Ureter (tissue), 1 donor: ENCODE data around the gene ENDOV. TPM values are rescaled to one million over a fixed set of nuclear protein-coding genes. Genes with fewer than 3 reads are reported as not detected.

Source experiments
- DNase-seq: peaks from one replicate; pipeline ENCODE4 v3.0.0-alpha.2; 2020; ENCODE audit warnings: low spot score
- total RNA-seq: library from RNA; stranded (reverse); gene quantifications from one replicate; pipeline ENCODE4 v1.2.4, GENCODE V29; 2023
- donor health status: DM: yes; HTN: yes; CAD: no.

The ENDOV gene
- total RNA-seq, 1 donor from 2014 or later: 21.2 TPM

DNA sequence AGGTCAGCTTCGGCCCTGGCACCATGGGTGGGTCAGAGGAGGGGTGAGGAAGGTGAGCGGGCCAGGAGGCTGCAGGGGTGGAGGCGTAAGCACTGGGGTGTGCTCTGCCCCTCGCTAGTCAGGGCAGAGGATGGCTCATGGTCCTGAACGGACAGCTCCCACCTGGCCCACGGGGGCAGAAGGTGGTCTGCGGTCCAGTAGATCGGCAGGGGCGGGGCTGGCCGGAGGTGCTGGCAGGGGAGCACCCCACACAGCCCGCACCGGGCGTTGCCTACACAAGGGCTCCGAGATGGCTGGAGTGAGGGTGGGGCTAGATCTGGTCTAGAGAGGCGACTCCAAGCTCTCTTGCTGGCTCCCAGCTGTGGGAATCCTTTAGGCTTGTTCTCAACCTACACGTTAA is 53.3 kb downstream of the ENDOV start:
- no peak for DNase-seq

DNA sequence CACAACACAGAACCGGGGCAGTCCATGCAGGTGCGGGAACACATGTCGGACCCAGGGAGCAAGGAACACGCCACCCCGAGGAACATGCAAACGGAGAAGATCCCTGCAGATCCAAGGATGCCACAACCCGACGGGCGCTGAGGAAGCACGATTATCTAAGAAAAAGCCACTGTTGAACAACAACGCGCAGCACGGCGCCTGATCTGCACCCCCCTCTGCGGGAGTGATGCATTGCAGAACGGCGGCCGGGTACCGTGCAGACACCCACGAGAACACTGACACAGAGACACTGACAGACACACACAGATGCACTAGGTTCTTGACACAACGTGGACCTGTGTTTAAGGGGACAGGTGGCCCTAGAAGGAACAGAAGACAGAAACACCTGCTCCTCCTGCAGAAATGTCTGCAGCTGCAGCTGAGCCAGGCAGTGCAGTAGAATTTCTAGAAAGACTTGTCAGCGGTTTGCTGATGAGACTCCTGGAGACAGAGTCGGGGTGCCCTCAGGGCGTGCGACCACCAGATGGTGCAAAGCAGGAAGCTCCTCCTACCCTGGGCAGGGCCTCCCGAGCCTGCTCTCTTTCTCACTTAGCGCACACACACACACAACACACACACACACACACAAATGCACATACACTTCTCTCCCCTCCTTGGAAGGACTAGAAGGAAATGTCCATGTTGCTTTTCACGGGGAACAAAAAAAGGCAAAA is 54.0 kb downstream of the ENDOV start:
- no peak for DNase-seq

DNA sequence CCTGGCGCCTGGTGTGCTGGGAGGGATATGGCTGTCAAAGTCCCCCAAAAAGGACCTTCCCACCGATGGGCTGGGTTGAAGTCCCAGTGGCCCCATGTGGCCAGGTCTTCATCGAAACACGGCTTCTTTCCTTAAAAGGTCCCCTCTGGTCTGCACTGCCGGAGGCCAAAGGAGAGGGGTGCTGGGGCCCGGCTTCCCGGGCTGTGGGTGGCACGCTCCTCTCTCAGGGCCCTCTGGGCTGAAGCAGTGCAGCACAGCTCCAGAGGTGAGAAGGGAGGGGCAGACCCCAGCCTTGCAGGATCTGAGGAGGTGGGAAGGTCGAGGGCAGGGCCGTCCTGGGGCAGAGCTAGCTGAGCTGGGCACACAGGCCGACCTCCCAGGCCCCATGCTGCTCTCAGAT is 54.7 kb downstream of the ENDOV start:
- DNase-seq: no peak

DNA sequence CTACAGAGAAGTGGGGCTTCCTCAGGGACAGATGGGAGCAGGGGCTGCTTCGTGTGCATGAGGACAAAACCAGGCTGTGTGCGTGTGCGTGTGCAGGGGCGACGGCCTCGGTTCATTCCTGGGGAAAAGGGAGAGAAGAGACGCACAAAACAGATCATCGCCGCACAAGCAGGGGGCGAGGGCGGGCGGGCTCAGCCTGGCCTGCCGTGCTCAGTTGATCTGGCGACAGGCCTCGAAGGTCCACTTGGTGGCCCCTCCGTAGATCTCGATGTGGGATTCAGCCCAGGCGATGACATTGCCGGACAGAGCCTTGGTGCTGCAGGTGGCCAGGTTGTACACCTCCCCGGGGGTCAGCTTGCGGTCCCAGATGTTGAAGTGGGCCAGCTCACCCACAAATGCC is 55.6 kb downstream of the ENDOV start:
- no peak for DNase-seq

DNA sequence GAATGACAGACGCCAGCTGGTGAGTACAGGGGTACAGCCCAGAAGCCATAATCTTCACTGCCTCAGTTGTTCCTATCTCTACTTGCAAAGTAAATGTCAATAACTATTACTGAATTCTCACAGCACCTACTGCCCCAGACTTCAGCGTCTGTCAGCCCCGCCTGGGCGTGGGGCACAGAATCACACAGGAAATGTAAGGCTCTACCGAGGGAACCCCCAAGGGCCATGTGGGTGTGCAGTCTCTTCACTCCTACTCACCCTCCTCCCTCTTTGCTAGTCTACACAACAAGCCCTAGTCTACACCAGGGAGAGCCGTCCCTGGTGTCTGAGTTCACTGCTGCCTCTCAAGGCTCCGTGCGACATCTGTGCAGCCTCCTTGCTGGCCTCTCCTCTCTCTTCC is 57.0 kb downstream of the ENDOV start:
- no peak for DNase-seq

DNA sequence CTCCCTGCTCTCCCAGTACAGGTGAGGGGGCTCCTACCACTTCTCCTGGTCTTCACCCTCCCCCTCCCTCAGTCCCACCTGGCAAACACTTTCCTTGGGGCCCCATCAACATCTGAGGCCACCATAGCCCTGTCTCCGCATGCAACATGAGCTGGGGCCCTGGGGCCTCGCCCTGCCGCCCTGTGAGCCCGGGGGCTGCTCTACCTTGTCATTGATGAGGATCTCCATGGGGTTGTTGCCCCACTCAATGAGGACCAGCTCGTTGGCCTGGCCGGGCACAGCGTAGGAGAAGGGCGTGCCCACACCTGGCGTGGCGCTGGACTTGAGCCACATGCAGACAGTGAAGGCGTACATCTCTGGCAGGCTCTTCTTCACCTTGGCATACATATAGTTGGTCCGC is 58.0 kb downstream of the ENDOV start:
- DNase-seq: no peak

DNA sequence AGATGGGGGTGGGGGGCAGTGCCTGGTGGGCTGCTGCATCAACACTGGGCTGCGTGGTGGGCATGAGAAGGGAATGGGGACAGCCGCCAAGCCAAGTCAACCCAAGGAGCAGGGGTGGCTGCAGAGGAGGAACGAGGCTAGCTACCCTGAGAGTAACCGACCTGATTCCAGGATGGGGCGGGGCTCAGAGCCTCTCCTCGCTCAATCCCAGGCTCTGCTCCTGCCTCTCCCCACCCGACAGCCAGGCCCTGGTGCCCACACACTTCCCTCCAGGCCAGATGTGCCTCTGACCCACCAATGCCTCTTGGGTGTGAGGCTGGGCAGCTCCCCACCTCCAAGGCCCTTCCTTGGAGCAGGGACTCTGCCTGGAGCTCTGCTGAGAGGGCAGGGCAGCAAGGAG is 58.7 kb downstream of the ENDOV start:
- DNase-seq: no peak

DNA sequence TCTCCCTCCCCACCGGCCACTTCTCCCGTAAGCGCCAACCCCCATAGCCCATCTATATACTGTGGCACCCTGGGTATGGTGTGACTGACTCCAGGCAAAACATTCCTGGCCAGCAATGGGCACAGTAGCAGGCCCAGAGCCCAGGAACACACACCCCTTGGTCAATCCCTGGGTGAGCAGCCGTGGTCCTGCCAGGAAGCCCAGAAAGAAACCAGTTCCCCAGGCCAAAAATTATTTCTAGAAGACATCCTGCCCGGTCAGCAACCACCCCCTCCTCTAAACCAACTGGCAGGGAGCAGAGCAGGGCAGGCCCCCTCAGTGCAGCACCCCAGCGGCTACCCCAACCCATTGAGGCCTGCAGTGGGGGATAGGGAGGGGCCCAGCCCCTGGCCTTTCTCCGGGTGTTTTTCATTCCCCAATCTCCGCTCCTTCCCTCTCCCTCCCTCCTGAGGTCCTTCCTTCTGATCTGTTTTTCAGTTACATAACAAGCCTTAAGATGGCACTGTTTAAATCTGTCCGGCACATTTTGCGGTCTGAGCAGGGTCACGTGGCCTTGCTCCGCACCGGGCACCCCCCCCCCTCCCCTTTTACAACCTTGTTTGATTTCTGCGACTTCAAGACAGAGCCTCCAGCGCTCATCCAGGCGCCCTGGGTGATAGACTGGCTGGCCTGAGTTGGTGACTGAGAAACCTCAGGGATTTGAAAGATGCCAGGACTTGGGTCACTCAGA is 59.4 kb downstream of the ENDOV start:
- DNase-seq: no peak

DNA sequence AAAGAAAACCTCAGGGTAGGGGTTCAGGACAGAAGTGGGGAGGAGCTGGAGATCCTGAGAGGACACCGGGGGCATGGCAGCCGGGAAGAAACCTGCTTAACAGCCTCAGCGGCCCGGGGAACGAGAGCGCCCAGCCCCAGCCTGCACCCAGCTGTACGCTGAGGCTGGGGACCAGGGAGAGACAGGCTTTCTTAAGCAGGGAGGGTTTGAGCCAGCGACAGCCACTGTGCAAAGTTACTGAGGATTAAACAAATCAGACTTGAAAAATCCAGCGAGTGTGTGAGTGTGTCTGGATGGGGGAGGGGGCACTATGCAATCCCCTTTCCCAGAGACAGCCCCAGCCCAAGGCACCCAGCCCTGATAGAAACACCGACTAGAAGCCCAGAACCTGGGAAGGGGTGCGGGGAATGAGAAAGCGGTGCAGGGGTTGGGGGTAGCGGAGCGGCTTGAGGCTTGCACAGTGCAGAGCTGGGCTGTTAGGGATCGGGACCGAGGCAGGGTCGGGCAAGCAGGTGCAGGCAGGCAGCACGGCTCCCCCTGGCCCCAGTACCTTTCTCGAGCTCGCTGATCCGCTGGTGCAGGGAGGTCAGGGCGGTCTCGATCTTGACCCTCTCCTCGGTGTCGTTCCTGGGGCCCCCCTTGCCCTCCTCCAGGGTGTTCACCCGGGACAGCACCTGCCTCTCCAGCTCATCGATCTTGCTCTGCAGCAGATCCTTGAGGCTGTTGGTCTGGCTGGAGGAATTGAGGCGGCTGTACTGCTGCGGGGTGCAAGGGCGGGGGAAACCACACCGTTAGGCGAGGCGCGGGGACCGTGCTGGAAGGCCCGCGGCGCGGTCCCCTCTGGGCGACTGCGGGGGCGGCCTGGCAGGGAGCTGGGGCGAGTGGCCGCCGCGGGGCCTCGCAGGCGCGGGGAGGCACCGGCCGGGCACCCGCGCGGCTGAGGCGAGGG is 60.3 kb downstream of the ENDOV start:
- no peak for DNase-seq

DNA sequence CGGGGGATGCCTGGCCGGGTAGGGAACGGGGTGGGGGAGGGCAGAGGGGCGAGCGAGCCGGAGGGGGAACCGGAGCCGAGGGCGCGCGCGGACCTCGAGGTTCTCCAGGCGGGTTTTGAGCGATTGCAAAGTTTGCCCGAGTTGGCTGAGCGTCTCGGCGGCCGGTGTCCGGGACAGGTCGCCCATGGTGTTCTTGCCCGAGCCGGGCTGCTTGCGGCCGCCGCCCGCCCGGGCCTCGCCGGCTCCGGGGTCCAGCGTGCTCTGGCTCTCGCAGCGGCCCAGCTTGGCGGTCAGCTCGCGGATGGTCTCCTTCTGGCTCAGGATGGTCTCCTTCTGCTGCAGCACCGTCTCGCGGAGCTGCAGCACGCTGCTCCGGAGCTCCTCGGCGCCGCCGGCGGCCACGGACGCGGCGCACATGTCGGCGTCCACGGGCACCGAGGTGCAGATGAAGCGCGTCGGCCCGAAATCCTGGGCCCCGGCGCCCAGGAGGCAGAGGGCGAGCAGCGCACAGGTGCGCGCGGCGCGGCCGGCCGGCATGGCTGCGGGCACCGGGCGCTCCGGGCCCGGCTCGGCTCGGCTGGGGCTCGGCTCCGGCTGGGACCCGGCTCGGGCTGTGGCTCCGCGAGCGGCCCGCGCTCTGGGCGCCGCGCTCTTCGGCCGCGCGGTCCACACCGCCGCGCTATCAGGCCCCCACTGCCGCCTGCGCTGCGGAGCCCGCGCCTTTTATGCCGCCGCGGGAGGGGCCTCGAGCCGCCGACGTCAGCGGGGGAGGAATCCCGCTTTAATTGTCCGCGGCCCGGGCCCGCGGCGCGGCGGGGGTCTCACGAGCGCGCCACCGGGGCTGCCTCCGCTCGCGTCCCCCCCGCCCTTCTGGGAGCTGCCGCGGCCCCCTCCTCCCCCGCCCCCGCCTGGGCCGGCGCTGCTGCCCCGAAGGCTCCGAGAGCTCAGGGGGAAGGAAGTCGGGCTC is 61.2 kb downstream of the ENDOV start, which contains the start of gene NPTX1:
Gene NPTX1 (minus strand): TSS at position 698 of the 967 bp plus-strand sequence. CDS start 161 bp downstream, at position 537.
- no peak for DNase-seq

DNA sequence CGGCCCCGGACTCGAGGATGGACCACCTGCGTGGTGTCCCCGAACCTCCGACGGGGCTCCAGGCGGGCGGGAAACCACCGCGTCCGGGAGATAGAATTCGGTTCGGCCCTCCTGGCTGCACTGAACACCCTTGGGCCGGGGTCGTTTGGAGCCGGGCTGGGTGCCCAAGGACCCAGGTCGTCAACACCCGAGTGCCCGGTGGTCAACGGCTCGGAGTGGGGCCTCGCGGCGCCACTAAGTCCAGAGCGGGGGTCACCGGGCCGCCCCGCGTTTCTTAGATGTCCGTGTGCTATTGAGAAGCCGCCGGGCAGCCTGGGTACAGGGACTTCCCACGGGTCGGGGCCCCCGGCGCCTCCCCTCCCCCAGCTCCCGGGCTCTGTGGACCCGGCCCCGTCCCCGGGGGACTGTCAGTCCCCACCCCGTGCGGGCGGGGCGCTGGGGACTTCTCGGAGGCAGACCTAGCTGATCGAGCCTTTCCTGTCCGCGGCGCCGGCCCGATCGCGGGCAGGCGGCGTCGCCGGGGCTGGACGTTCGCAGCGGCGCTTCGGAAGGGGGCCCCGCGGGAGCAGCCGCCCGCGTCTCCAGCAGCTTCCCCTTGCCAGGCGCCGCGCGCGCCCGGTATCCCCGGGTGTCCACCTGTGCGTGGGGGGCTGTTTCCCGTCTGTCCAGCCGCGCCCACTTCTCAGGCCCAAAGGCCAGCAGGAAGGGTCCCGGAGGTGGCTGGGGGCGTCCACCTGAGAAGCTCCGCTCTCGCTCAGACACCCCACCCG is 62.1 kb downstream of the ENDOV start:
- no peak for DNase-seq

DNA sequence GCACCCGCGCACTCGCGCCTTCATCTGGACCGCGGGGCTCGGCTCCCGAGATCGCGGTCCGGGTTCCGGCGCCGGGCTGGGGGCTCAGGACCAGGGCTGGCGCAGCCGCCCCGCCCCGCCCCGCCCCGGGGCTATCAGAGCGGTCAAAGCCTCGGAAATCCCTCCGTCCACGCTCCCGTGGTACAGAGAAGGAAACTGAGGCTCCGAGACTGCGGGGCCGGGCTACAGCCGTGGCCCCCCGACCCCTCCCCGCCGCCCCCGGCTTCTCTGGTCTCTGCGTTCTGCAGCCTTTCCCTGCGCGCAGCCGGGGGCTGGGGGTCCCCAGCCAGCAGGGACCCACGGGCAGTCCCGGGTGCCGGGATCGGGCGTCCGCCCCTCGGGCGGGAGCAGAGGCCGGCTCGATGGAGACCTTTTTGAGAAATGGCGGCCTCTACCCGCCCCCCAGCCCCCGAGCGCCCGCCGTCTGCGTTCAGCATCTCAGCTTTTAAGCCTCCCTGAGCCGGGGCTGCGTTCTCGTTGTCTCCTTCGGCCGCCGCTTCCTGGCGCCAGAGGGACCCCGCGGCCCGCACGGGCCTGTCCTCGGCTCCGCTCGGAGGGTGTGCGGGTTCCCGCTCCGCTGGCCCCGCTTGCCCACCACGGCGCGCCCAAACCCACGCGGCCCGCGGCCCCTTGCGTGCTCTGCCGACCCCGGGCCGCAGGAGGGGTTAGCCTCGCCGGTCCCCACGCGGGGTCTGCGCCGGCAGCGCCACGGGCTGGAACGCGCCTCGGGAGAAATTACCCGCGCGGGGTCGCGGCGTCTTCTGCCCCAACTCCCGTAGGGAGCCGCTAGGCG is 62.9 kb downstream of the ENDOV start:
- no peak for DNase-seq

DNA sequence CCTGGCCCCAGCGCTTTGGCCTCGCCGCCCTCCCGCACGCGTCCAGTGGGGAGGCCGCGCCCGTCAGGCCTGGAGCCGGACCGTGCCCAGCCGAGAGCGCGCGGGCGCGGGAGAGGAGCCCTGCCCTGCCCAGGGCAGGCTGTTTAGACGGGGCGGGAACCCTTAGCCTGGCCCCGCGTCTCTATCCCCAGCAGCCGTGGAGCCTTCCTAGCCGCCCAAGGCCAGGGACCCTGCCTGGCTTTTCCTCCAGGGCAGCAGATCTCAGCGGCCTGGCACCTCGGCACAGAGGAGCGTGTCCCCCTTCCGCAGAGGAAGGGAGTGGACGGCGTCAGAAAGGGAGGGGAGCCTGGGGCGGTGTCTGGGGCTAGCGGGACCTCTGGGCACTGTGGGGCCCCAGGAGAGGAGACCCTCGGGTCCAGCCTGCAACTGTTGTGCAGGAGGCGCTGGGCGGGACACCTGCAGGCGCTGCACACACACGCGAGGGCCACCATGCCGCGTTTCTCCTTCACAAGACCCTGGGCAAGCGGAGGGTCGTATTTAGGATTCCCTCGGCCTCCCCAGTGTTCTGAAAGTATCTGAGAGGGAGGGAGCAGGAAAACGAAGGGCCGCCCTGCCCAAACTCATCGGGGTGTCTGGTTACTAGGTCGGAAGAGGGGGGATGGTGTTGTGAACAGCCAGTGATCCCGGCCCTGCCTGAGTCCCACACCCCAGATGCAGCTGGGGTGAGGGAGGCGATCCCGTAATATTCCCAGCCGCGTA is 63.7 kb downstream of the ENDOV start:
- no peak for DNase-seq

DNA sequence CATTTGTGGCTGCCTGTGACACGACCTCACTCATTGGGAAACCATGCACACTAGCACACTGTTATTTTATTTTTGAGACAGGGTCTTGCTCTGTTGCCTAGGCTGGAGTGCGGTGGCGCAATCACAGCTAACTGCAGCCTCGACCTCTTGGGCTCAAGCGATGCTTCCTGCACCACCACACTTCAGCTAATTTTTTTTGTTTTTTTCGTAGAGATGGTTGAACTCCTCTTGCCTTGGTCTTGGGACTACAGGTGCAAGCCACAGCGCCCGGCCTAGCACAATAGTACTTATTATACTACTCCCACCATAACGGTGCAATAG is 64.2 kb downstream of the ENDOV start:
- no peak for DNase-seq

DNA sequence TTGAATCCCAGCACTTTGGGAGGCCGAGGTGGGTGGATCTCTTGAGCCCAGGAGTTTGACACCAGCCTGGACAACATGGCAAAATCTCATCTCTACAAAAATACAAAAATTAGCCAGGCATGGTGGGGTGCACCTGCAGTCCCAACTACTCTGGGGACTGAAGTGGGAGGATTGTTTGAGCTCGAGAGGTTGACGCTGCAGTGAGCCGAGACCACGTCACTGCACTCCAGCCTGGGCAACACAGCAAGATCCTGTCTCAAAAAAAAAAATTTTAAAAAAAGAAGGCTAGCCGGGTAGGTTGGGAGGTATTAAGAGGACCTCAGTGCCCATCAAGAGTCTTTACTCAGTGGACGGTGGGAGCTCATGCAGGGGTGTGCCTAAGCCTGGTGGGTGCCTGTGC is 65.3 kb downstream of the ENDOV start:
- DNase-seq: no peak

DNA sequence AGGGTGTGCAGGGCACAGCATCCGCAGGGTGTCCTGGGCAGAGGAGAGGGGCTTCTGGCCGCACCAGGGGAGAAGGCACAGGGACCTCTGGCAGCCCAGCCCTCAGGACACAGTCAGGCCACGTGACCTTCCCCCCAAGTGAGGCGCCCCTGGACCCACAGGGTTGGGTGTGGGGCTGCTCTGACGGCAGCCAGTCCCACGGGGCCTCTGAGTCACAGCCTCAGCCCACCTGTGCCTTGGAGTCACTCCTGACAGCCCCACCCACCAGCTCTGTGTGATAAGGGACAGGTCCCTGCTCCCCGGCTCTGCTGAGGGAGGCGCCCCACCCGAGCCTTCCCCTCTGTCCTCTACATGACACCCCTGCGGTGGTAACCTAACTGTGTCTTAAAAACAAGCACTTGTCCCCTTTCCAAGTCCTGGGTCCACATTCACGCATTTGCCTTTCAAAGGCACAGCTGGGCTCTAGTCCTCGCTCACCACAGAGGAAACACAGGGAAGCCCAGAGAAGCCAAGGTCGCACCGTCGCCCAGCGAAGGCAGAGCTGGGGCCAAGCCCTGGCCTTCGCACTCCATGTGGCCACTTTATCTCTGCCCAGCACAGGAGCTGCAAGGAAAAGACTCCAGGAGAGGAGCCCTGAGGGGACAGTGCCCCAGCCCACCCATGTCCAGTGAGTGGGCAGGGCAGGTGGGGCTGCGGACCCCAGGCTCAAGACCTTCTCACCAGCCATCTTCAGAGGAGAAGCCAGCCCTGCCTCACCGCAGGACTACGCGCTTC is 66.5 kb downstream of the ENDOV start:
- DNase-seq: no peak

DNA sequence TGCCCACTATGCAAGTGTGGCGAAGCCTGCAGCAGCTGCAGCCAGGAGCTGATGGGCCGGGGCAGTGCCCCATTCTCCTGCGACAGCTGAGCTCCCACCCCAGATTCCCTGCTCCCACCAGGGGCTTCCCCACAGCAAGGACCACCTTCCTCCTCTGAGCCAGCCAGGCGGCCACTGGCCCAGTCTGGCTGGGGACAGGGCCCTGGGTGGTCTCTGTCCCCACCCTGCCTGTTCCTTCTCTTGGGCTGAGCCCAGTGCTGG is 67.0 kb downstream of the ENDOV start:
- no peak for DNase-seq

DNA sequence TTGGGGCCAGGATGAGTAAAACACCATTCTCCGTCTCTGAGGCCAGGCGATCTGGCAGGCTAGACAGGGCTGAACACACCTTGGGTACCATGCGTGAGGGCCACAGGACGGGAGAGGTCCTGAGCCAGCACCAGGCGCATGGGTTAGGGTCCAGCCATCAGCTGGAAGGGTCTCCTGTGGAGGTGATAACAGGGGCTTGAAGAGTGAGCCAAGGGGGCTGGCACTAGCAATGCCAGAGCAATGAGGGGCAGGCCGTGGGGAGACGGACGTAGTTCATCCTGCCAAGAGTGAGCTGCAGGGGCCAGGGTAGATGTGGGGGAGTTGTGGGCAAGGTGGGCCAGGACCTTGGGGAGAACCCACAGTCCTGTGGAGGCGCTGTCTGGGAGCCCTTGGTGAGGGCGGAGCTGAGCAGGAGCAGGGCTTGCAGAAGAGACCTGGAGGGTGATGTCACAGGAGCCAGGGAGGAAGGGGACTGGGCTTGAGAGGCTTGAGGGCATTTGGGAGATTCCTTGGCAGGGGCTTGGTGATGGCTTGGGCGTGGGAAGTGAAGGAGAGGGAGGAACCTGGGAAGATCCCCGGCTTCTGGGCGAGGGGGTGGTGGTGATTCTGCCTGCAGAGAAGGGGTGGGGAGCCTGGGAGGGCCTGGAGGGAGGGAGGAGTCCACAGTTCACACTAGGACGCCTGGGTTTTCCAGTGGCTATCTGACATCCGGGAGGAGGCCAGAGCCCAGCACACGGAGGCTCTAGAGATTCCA is 67.8 kb downstream of the ENDOV start:
- DNase-seq: no peak
